ENCODE data around the gene CARD8.
"Not testable (repeated sequence)": the region's sequence is repeated elsewhere in the genome, so short reads cannot be mapped to it uniquely, and the experiment has no call there.

The CARD8 gene

DNA sequence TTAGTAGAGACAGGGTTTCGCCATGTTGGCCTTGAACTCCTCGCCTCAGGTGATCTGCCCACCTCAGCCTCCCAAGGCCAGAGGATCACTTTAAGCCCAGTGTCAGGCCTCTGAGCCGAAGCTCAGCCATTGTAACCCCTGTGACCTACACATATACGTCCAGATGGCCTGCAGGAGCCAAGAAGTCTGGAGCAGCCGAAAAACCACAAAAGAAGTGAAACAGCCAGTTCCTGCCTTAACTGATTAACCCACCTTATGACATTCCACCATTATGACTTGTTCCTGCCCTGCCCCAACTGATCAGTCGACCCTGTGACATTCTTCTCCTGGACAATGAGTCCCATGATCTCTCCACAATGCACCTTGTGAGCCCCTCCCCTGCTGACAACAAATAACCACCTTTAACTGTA is 13.9 kb upstream of the CARD8 start:
- FAIRE-seq: peak; percentile 20
- not testable (repeated sequence) for DNase-seq (ENCODE audit: insufficient read length, low spot score)

GRCh38 chr19:48265326-48265725 is 9.6 kb upstream of the CARD8 start:
- DNase-seq (ENCODE audit: insufficient read length, low spot score); FAIRE-seq: not testable (repeated sequence)

DNA sequence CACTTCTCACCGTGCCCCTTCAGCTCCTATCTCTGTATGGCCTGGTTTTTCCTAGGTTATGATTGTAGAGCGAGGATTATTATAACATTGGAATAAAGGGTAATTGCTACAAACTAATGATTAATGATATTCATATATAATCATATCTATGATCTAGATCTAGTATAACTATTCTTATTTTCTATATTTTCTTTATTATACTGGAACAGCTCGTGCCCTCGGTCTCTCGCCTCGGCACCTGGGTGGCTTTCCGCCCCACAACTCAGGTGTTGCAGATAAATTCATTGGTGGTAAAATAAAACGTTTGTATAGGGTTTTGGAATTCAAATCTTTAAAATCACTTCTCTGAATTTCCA is 4.6 kb upstream of the CARD8 start:
- FAIRE-seq; DNase-seq (ENCODE audit: insufficient read length, low spot score): not testable (repeated sequence)

GRCh38 chr19:48258992-48259391 is 3.3 kb upstream of the CARD8 start:
- not testable (repeated sequence) for DNase-seq (ENCODE audit: insufficient read length, low spot score); FAIRE-seq

- FAIRE-seq (peak; percentile 69), DNase-seq (ENCODE audit: insufficient read length, low spot score) (no peak)
Measured at GRCh38 chr19:48258350-48258749, 2.6 kb upstream of the CARD8 start.

- FAIRE-seq (no peak), DNase-seq (ENCODE audit: insufficient read length, low spot score) (no peak)
Measured at GRCh38 chr19:48254529-48254970, 1.2 kb downstream of the CARD8 start.

- DNase-seq (ENCODE audit: insufficient read length, low spot score) (no peak), FAIRE-seq (no peak)
Measured at GRCh38 chr19:48253999-48254398, 1.7 kb downstream of the CARD8 start.

DNA sequence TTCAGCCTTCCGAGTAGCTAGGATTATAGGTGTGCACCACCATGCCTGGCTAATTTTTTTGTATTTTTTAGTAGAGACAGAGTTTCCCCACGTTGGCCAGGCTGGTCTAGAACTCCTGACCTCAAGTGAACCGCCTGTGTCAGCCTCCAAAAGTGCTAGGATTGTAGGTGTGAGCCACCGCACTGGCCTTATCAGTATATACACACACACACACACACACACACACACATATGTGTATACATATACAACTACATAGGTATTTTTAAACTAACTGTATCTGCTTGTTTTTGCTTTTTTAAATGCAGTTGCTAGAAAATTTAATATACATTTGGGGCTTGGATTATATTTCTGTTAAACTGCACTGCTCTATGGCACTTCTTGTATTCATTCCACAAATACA is 3.1 kb downstream of the CARD8 start:
- FAIRE-seq (no peak), DNase-seq (ENCODE audit: insufficient read length, low spot score) (no peak)

DNA sequence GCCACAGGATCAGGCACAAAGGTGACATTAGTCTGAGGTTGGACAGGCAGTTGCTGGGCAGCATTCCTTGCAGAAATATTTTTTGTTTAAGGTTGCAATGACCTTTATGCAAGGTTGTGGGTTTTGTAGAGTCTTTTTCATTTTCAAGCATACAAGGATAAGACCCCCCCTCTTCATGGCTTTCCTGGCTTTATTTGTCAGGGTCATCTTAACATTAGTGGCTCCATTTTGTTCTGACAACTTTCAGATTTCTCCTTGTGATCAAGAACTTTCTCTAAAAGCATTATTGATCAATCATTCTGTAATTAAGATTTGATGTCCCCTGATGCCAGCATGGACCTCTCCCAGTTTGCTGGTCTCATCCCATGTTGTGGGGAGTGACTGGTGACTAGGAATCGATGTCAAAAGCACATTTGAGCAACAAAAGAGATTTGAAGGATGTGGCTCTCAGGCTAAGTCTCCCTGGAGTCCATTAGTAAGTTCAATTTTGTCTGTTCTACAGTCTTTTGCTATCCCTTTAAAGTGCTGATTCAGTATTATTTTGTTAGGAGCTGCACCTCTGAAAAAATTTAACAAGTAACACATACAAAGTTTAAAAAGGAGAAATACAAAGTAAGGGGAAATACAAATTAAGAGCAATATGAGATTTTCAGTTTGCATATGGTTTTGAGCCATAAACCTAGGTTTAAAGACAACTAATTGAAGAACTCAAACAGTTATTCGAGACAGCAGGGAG is 5.3 kb downstream of the CARD8 start:
- no peak for FAIRE-seq
- no peak for DNase-seq (ENCODE audit: insufficient read length, low spot score)

- FAIRE-seq (no peak), DNase-seq (ENCODE audit: insufficient read length, low spot score) (no peak)
Measured at GRCh38 chr19:48249502-48250014, 6.2 kb downstream of the CARD8 start.

GRCh38 chr19:48248081-48248833 is 7.5 kb downstream of the CARD8 start:
- no peak for FAIRE-seq

DNA sequence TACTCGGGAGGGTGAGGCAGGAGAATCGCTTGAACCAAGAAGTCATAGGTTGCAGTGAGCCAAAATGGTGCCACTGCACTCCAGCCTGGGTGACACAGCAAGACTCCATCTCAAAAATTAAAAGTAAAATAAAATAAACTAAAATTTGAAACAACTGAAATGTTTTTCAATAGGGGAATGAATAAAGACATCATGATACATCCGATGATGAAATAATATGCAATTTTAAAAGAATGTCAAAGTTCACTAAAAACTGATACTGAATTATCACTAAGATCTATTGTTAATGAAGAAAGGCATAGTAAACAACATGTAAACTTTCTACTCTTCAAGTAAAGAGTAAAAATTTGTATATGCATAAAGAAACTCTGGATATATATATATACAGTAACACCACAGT is 8.5 kb downstream of the CARD8 start:
- no peak for FAIRE-seq

More at GRCh38 chr19:48248081-48248833, 7.5 kb downstream of the CARD8 start:
- DNase-seq (ENCODE audit: insufficient read length, low spot score): no peak

GRCh38 chr19:48246101-48246500 is 9.6 kb downstream of the CARD8 start:
- FAIRE-seq: peak; percentile 20
- no peak for DNase-seq (ENCODE audit: insufficient read length, low spot score)

More for the DNA sequence above, 8.5 kb downstream of the CARD8 start:
- DNase-seq (ENCODE audit: insufficient read length, low spot score): no peak

GRCh38 chr19:48244281-48244680 is 11.4 kb downstream of the CARD8 start:
- FAIRE-seq: peak; percentile 16
- no peak for DNase-seq (ENCODE audit: insufficient read length, low spot score)

DNA sequence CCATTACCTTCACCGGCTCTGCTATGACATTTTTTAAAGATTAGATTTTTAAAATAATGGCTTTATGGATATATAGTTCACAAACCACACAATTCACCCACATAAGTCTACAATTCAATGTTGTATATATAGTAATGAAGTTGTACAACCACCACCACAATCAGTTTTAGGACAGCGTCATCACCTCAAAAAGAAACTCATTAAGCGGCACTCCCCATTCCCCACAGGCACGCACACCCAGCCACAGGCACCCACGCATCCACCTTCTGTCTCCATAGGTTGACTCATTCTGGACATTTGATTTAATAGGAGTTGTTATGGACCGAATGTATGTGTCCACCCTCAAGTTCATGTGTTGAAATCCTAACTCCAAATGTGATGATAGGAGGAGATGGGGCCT is 13.9 kb downstream of the CARD8 start:
- not testable (repeated sequence) for FAIRE-seq; DNase-seq (ENCODE audit: insufficient read length, low spot score)

DNA sequence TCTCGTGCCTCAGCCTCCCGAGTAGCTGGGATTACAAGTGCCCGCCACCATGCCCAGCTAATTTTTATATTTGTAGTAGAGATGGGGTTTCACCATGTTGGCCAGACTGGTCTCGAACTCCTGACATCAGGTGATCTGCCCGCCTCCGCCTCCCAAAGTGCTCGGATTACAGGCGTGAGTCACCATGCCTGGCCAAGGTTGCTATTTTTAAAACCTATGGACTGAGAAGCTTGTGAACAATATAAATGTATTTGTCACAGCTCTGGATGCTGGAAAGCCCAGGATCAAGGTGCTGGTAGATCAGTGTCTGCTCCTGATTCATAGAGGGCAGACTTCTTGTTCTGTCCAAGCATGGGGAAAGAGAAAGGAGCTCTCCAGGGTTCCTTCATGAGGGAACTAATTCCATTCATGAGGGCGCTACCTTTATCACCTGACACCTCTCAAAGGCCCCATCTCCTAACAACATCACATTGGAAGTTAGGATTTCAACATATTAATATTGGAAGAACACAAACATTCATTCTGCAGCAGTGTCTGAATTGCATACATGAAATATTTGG is 16.1 kb downstream of the CARD8 start:
- DNase-seq (ENCODE audit: insufficient read length, low spot score) (no peak), FAIRE-seq (no peak)

GRCh38 chr19:48239120-48239519 is 16.6 kb downstream of the CARD8 start:
- no peak for FAIRE-seq

GRCh38 chr19:48237057-48237456 is 18.7 kb downstream of the CARD8 start:
- FAIRE-seq (no peak), DNase-seq (ENCODE audit: insufficient read length, low spot score) (no peak)

More at GRCh38 chr19:48239120-48239519, 16.6 kb downstream of the CARD8 start:
- DNase-seq (ENCODE audit: insufficient read length, low spot score): no peak

- no peak for DNase-seq (ENCODE audit: insufficient read length, low spot score)
- FAIRE-seq: no peak
Measured at GRCh38 chr19:48230555-48231129, 25.1 kb downstream of the CARD8 start.

DNA sequence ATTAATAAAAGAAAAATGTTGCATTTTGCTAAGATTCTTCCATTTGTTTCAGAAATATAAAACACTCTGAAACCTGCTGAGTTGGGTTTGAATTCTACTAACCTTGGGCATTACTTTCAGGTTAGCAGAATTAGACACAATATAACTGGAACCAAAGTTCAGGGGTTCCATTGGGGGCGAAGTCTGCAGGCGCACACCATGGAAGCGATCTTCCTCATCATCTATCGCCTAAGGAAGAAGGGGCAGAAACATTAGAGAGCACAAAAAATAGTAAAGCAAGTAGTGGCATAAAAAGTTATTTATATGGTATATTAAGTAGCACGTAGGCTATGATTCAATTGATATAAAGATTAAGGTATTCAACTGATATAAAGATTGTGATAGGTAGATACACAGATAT is 34.1 kb downstream of the CARD8 start:
- FAIRE-seq (no peak), DNase-seq (ENCODE audit: insufficient read length, low spot score) (no peak)

DNA sequence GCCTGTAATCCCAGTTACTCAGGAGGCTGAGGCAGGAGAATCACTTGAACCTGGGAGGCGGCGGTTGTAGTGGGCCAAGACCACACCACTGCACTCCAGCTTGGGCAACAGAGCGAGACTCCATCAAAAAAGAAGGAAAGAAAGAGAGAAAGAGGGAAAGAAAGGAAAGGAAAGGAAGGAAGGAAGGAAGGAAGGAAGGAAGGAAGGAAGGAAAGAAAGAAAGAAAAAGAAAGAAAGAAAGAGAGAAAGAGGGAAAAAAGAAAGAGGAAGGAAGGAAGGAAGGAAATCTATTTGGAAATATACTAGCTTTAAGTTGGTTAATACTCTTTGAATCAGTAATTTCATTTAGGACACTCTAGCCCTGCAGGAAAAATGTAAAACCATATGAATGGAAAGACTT is 34.9 kb downstream of the CARD8 start:
- DNase-seq (ENCODE audit: insufficient read length, low spot score); FAIRE-seq: not testable (repeated sequence)

All from HTR-8/SVneo (cell line).